Endothelial cell (in vitro differentiated cells): ENCODE measurements around the gene TSPEAR. TPM values are rescaled to one million over a fixed set of nuclear protein-coding genes. Genes with fewer than 3 reads are reported as not detected.

Source experiments
- DNase-seq: peaks from one replicate; pipeline ENCODE4 v3.0.0; 2021; ENCODE audit warnings: low spot score
- H3K27ac Mint-ChIP-seq: one replicate; pipeline ENCODE4 v1.8.0; 2021; ENCODE audit warnings: mixed read lengths, inconsistent platforms; ENCODE audit not compliant: unreplicated experiment
- H3K27me3 Mint-ChIP-seq: one replicate; pipeline ENCODE4 v1.8.0; 2021; ENCODE audit warnings: mild to moderate bottlenecking, moderate library complexity, mixed read lengths, inconsistent platforms; ENCODE audit not compliant: unreplicated experiment
- H3K36me3 Mint-ChIP-seq: one replicate; pipeline ENCODE4 v1.8.0; 2021; ENCODE audit warnings: mild to moderate bottlenecking, low read depth, mixed read lengths, inconsistent platforms; ENCODE audit not compliant: unreplicated experiment
- H3K4me1 Mint-ChIP-seq: one replicate; pipeline ENCODE4 v1.8.0; 2021; ENCODE audit warnings: mild to moderate bottlenecking, mixed read lengths, inconsistent platforms; ENCODE audit not compliant: unreplicated experiment
- H3K4me3 Mint-ChIP-seq: one replicate; pipeline ENCODE4 v1.8.0; 2021; ENCODE audit warnings: mild to moderate bottlenecking, mixed read lengths, inconsistent platforms; ENCODE audit not compliant: unreplicated experiment
- H3K9me3 Mint-ChIP-seq: one replicate; pipeline ENCODE4 v1.8.0; 2021; ENCODE audit warnings: mixed read lengths, inconsistent platforms; ENCODE audit not compliant: unreplicated experiment
- CTCF ChIP-seq: fragments of 200-600 bp; sonication (generic); IDR thresholded peaks from one replicate; pipeline ENCODE4 v1.5.0; 2021; ENCODE audit warnings: antibody characterized with exemption; ENCODE audit not compliant: unreplicated experiment
- total RNA-seq: library from RNA; stranded (reverse); fragmentation: NEBNext Ultra II Directional; extraction: Animal tissue kit (Norgen Biotek cat#: 25700); gene quantifications from one replicate; pipeline ENCODE4 v1.2.1, GENCODE V29; 2021; ENCODE audit not compliant: unreplicated experiment

Gene TSPEAR
- total RNA-seq, 1 donor from 2014 or later = not detected

GRCh38 chr21:44523567-44524413 is 187.6 kb downstream of the TSPEAR start:
- peaks cover 3% of the 10 kb centered on the region for H3K27me3 Mint-ChIP-seq
- H3K9me3 Mint-ChIP-seq = no peaks in the 10 kb centered on the region

GRCh38 chr21:44522753-44523204 is 188.6 kb downstream of the TSPEAR start:
- H3K4me1 Mint-ChIP-seq = no peaks in the 10 kb centered on the region
- DNase-seq = no peak
- H3K27me3 Mint-ChIP-seq = peaks cover 3% of the 10 kb centered on the region
- H3K36me3 Mint-ChIP-seq = no peaks in the 10 kb centered on the region
- H3K27ac Mint-ChIP-seq = no peak overlapping the region
- no peak overlapping the region for H3K4me3 Mint-ChIP-seq
- TF ChIP-seq CTCF = no peak
- H3K9me3 Mint-ChIP-seq = no peaks in the 10 kb centered on the region

More at GRCh38 chr21:44523567-44524413, 187.6 kb downstream of the TSPEAR start:
- H3K36me3 Mint-ChIP-seq = no peaks in the 10 kb centered on the region
- no peak for DNase-seq
- no peak for TF ChIP-seq CTCF
- H3K4me3 Mint-ChIP-seq = no peak overlapping the region
- no peak overlapping the region for H3K27ac Mint-ChIP-seq
- H3K4me1 Mint-ChIP-seq = no peaks in the 10 kb centered on the region

DNA sequence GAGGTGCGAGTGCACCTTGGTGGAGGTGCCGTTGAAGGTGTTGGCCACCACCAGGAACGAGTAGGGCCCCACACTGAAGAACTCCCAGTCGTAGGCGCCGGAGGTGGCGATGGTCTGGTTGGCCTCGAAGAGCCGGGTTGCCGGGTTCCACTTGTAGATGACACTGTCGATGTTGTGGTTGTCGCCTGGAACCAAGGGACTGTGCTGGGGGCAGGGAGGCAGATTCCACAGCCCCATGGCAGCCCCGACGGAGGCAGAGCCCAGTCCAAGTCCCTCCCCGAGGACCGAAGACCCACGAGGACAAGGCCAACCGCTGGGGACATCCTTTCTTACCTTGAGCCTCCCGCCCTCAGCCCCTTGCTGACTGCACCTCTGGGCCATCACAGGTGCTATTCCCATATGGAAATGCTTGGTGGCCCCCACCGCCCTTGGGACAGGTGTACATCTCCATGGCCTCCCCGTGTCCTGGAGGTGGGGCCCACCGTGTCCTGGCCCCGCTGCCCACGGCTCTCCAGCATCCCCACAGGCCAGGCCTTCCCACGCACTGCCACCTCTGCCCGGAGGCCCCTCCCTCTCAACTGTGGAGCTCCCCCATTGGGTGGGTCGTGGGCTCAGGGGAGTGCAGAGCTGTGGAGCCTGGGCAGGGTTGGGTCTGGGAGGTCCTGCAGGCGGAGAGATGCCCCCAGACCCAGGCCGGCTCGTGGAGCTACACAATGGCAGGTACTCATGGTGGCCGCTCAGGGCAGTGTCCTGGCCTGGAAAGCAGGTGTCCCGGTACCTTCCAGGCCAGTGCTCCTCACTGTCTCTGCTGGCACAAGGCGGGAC is 189.2 kb downstream of the TSPEAR start:
- Mint-ChIP-seq H3K27me3 (peaks cover 3% of the 10 kb centered on the region), H3K4me1 (no peaks in the 10 kb centered on the region), H3K4me3 (no peak overlapping the region), H3K36me3 (no peaks in the 10 kb centered on the region), H3K9me3 (no peaks in the 10 kb centered on the region), H3K27ac (no peak overlapping the region)
- no peak for DNase-seq
- no peak for TF ChIP-seq CTCF

DNA sequence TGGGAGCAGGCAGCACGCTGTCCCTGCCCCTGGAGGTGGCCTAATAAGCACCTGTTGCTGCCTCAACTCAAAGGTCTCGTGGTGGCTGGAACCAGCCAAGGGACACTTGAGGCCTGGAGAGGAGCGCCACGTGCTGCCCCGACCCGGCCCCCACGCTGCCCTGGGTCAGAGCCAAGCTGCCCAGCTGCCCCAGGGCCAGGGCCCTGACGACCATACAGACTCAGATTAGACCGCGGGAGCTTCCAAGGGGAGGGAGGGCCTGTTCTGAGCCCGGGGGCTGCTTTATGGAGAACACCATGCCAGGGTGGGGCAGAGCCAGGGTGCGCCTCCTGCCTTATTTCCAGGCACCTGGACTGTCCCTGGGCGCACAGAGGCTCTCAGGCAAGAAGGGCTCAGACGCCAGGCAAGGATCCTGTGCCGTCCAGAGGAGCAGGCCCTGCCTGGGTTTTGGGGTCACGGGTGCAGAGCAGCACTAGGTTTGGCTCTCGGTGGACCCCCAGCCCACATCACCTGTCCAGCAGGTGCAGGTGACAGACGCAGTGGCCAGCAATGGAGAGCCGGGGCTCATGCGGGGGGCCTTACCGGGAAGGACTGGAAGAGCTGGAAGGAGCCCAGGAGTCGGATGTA is 190.0 kb downstream of the TSPEAR start:
- Mint-ChIP-seq H3K9me3 (no peaks in the 10 kb centered on the region), H3K27me3 (peaks cover 1% of the 10 kb centered on the region), H3K36me3 (no peaks in the 10 kb centered on the region), H3K4me3 (no peak overlapping the region), H3K27ac (no peak overlapping the region), H3K4me1 (no peaks in the 10 kb centered on the region)
- no peak for DNase-seq
- no peak for TF ChIP-seq CTCF
